NCI-H345 treated with DMSO at 0.1 percent for 48 hours (cell line): ENCODE results near the gene AKR1D1.
"Not testable (repeated sequence)": the region's sequence is repeated elsewhere in the genome, so short reads cannot be mapped to it uniquely, and the experiment has no call there.

Experiments used
- DNase-seq: peaks from one replicate; lab custom pipeline; 2025; ENCODE audit not compliant: unreplicated experiment; lab: John Stamatoyannopoulos, UW

Gene AKR1D1, protein sequence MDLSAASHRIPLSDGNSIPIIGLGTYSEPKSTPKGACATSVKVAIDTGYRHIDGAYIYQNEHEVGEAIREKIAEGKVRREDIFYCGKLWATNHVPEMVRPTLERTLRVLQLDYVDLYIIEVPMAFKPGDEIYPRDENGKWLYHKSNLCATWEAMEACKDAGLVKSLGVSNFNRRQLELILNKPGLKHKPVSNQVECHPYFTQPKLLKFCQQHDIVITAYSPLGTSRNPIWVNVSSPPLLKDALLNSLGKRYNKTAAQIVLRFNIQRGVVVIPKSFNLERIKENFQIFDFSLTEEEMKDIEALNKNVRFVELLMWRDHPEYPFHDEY

DNA sequence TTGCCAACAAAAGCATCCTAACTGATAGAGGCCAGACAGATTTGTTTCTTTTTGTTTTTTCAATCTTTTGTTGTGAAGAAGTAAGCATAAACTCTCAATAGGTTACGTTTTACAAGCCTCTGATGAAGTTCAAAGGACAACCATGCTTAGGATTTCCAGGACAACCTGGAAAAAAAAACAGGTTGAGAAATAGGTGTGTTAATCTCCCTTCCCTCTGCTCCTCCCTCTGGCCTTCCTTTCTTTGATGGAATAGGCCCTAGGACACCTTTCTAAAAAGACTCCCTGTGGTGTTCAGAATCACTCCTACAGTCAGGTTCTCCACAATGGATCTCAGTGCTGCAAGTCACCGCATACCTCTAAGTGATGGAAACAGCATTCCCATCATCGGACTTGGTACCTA, at the start of gene AKR1D1:
Gene AKR1D1, plus strand, starts transcription at position 264 of the 400 bp plus-strand sequence. Its CDS starts 60 bp downstream, at position 324.
- no peak for DNase-seq

DNA sequence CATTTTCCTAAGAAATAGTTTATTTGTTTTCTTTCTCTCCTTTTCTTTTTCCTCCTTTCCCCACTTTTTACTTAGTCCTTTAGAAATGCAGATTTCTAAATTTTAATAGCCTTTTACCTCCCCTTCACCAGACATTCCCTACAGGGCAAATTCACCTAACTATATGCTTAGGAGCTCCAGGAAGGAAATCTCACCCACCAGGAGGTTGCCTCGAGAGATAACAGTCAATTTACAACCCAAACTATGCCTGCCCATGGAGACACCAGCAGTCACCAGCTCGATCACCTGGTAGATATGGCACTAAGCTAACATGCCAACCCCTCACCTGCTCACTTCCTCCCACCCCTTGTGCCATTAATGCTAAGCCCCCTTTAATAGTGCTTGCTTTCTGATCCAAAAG, 49.2 kb upstream of the AKR1D1 start:
- no peak for DNase-seq

DNA sequence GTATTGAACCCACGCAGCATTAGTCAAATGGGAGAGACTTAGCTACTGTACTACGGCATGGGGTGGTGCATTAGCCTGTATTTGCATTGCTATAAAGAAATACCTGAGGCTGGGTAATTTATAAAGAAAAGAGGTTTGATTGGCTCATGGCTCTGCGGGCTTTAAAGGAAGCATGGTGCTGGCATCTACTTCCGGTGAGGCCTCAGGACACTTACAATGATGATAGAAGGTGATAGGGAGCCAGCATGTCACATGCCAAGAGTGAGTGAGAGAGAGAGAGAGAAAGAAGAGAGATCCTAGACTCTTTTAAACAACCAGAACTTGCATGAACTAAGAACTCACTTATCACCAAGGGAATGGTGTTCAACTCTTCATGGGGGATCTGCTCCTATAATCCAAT, 47.1 kb upstream of the AKR1D1 start:
- no peak for DNase-seq

DNA sequence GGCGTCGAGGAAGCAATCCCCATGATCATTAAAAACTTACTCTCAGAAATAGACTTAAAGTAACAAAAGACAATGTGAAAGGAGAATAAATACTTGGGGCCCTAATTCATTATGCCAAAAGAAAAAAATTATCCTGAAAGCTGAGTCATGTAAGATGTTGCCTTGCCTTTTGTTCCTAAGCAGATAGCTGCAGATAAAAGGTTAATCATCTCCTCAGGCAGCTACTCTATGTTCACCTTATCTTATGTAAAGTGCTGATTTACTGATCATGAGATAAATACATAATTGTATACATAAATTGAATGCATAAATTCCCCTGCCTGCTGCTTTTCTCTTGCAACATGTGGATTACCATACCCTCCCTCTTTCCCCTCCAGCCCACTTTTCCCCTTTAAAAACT, 46.3 kb upstream of the AKR1D1 start:
- no peak for DNase-seq

DNA sequence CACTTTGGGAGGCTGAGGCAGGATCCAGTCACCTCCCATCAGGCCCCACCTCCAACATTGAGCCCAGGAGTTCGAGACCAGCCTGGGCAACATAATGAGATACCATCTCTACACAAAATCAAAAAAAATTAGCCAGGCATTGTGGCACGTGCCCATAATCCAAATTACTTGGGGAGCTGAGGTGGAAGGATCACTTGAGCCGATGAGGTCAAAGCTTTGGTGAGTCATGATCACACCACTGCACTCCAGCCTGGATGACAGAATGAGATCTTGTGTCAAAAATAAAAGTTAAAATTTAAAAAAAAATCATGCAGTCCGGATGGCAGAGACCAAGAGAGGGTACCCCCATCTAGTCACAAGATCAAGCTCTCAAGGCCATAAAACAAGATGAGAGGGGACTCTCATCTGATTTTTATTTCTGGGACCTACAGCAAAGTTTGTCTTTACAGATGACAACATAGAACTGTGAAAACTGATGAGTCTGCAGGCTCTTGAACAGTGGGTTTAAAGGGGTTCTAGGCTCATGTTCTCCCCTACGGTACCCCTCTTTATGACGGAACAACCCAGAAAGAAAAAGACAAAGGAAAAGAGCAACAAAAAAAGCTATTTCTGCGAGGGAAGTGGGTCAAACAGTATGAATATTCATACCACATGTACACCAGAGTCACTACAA, 45.4 kb upstream of the AKR1D1 start:
- no peak for DNase-seq

DNA sequence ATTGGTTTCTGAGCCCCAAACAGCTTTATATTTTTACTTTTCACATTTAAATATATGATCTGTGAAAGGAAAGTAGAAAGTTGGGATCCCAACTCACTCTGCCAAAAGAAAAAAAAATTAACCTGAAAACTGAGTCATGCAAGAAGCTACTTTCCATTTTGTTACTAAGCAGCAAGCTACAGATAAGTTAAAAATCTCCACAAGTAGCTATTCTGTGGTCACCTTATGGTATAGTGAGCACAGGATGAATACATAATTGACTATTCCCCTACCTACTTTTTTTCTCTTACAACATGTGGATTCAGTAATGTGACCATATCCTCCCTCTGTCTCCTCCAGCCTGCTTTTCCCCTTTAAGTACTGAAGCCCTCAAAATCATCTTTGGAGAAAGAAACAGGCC, 44.1 kb upstream of the AKR1D1 start:
- DNase-seq = no peak

DNA sequence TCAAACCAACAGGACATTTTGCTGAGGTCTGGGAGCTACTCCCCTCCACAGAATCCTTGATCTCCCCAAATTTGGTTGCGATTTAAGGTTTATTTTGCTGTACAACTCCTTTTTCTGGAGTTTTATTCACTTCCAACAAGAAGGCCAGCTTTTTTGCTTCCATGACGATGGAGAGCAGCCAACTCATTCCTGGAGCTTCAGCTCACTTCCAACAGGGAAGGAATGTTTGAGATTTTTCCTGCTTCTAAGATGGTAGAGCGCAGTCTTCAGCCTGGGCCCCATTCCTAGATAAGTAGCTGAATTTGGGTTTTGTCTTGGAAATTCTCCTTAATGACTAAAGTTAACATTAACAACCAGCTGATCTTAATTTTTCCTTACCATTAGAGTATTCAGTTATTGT, 43.5 kb upstream of the AKR1D1 start:
- no peak for DNase-seq

DNA sequence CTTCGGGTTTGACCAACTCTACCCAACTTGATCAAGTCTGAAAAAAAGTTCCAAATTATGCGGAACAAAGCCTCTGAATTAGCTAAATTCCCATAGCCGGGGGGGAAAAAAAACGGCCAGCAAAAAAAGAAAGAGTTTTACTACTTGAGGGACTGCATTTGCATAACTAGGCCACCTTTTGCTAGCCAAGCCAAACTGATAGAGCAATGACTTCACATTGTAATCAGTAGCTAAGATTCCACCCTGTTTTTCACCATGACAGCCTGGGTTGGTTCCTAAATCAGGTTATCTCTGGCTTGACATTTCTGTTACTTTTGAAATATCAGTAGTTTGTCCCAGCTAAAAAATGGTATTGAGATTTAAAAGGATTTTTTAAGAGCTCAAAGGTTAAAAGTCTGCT, 43.0 kb upstream of the AKR1D1 start:
- DNase-seq = no peak

DNA sequence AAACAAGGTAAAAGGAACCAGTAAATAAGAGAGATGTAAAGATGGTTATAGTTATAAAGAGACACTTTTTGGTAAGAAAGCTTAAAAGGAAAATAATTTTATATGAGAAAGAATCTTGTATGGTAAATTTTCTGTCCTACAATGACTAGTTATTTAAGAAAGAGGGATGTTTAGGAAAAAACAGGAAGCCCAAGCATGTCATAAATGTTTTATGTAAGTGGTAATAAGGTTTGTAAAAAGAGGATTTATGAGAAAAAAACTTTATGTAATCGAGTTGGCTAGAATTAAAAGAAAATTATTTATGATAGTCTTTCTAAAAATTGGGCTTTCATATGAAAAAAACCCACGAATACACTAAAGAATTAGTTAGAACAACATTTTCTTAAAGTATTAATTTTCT, 40.1 kb upstream of the AKR1D1 start:
- no peak for DNase-seq

DNA sequence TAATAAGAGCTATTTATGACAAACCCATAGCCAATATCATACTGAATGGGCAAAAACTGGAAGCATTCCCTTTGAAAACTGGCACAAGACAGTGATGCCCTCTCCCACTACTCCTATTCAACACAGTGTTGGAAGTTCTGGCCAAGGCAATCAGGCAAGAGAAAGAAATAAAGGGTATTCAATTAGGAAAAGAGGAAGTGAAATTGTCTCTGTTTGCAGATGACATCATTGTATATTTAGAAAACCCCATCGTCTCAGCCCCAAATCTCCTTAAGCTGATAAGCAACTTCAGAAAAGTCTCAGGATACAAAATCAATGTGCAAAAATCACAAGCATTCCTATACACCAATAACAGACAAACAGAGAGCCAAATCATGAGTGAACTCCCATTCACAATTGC, 36.2 kb upstream of the AKR1D1 start:
- not testable (repeated sequence) for DNase-seq

DNA sequence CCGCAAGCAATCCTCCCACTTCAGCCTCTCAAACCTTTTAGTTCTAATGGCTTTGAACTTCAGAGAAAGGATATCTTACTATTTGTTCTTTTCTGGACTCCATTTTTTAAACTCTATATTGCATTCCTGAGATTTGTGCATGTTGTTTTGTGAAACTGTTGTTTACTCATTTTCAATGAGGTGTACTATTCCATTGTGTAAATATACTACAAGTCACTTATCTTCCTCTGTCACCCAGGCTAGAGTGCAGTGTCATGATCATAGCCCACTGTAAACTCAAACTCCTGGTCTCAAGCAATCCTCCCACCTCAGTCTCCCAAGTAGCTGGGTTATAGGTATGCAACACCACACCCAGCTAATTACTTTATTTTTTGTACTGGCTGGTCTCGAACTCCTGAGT, 31.4 kb upstream of the AKR1D1 start:
- no peak for DNase-seq

DNA sequence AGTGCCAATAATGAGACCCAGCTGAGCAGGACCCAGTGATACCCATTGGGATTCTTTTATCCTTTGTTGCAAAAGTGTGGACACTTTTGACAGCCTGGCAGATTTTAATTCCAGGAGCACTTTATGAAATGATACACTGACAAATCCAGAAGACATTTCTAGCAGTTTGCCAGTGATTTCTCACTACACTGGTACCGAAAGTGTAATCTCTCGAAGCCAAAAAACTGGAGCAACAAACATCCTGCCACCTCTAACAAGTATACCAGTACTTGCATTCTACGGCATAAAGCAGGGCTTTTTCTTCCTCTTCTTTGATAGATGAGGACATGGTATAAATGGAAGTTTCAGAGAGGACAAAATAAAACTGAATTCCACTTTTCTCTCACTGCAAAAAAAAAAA, 28.4 kb upstream of the AKR1D1 start:
- DNase-seq = no peak

DNA sequence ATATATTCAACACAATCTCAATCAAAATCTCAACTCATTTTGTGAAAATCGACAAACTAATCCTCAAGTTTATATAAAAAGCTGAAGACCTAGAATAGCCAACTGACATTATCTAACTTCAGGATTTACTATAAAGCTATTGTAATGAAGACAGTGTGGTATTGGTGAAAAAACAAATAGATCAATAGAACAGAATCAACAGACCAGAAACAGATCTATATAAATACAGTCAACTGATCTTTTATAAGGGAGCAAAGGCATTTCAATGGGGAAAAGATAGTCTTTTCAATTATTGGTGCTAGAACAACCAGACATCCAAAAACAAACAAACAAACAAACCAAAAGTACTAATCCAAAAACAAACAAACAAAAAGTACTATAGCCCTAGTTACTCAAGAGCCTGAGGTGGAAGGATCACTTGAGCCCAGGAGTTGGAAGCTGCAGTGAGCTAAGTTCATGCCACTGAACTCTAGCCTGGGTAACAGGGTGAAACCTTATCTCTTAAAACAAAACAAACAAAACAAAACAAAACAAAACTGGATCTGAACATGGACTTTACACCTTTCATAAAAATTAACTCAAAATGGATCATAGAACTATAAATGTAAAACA, 26.6 kb upstream of the AKR1D1 start:
- DNase-seq = no peak

DNA sequence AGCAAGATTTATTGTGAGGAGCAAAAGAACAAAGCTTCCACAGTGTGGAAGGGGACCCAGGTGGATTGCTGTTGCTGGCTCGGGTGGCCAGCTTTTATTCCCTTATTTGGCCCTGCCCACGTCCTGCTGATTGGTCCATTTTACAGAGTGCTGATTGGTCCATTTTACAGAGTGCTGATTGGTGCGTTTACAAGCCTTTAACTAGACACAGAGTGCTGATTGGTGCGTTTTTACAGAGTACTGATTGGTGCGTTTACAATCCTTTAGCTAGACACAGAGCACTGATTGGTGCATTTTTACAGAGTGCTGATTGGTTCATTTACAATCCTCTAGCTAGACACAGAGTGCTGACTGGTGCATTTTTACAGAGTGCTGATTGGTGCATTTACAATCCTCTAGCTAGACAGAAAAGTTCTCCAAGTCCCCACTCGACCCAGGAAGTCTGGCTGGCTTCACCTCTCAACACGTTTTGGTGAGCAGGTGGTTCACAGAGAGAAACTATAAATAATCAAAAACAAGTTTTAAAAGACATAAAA, 24.5 kb upstream of the AKR1D1 start:
- not testable (repeated sequence) for DNase-seq

DNA sequence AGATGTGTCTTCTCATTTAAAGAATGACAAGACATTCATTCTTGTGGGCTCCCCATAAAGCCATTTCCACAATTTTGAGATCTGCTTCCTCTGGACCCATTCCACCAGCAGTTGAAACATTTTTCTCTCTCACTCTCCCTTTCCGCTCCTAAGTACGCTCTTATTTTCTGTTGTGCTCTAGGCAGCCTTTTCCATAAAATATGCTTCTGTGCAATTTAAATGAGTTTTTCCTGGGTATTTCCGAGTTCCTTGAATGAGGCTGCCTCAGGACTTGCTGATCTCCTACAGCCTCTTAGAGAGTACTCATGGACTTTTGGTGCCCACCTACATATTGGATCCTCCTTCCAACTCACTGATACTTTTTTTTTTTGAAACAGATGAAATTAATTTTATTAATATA, 23.6 kb upstream of the AKR1D1 start:
- no peak for DNase-seq

DNA sequence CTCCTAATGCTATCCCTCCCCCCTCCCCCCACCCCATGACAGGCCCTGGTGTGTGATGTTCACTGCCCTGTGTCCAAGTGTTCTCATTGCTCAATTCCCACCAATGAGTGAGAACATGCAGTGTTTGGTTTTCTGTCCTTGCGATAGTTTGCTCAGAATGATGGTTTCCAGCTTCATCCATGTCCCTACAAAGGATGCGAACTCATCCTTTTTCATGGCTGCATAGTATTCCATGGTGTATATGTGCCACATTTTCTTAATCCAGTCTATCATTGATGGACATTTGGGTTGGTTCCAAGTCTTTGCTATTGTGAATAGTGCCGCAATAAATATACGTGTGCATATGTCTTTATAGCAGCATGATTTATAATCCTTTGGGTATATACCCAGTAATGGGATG, 20.6 kb upstream of the AKR1D1 start:
- DNase-seq = not testable (repeated sequence)

DNA sequence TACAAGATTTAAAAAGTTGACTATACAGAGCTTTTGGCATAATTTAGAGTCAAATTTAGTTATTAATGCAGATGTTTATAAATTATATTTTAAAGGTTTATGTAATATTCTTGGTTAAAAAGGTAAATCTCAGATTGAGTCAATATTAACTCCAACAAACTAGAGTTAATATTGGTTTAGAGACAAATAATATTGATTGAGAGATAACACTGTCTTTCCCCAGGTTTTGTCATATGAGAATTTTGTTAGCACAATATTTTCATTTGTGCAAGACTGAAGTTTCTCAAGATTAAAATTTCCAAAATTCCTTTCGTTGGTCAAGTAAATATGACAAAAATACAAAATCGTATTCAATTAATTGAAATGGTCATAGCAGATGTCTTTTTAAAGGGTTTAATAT, 12.9 kb upstream of the AKR1D1 start:
- DNase-seq = no peak

DNA sequence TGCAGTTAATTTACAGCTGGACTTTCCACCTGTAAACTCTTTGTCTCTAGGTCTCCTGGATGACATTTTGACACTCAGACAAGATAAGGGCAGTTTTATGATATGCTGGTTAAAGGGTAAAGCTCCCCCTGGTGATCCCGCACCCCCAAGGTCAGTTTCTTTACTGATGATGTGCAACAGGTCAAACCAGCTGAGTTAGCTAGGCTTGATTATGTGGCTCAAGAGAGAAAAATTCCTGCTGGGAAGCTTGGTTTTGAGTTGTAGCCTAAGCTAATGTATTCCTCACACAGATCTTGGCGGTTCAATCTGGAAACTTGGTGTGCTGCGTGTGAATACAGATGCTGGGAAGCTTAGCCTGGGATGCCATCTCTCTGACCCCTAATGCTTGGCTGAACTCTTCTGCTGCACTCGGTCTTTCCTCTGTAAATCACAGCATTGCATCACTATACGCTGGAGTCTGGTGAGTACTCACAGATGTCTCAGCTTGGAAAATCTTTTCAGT, 11.4 kb upstream of the AKR1D1 start:
- no peak for DNase-seq

DNA sequence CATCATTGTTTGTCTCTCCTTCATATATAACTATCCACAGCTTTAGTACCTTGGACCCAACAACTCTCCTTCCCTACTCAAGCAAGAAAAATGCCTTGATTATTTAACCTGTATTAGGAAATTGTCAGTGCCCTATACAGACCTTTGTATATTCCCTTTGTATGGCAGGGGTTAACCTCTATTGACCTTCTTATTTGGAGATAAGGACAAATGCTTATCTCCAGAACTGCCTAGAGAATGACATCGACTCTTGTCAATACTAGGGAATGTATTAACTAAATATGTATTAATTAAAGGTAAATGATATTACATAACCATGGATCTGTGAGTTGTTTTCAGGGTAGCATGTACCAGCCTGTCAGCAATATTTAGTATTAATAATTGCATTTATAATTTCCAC, 10.4 kb upstream of the AKR1D1 start:
- DNase-seq = no peak

DNA sequence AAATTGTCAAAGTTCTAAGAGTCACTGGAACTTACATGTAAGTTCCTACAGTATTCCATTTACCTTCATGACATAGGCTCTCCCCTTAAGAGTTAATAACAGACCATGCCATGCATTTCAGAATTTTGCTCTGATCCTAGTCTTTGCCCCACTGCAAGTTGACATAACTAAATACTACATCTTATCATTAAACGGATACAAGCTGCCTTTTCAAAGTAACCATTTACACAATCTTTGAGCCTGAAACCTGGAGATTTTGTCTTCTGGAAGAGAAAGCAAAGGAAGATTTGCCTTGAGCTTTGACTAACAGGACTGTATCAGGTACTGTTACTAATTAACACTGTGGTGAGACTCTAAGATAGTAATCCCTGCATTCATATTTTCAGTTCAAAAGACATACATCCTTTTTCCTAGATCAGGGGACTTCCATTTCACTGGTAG, 9.3 kb upstream of the AKR1D1 start:
- DNase-seq = no peak

DNA sequence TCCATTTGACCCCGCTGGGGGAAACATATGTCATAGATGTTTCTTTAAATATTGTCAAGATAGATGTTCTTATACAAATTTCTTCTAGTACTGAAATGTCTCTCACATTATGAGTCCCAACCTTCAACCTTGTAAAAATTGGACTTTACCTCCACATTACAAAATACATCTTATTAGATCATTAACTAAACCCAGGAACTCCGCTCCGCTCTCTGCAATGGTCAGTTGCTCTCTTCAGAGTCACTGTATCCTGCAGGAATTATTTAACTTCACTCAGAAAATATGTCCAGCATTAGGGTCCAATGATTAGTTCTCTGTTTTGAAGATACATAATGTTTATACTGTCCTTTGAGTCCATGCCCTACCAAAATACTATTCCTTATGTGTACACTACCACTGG, 8.5 kb upstream of the AKR1D1 start:
- no peak for DNase-seq

DNA sequence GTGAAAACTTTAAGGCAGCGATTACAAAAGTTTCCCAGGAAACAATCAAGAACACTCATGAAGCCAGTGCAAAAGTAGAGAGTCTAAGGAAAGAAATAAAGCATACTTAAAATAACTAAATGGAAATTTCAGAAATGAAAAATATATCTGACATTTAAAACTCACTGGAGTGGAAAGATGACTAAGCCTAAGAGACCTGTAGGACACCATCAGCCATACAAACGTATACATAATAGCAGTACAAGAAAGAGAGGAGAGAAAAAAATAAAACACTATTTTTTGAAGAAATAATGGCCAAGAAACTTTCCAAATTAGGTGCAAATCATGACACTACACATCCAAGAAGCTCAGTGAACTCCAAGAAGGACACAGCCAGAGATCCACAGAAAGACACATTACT, 5.4 kb upstream of the AKR1D1 start:
- DNase-seq = no peak
